Measurements from ENCODE around the gene NR2C2AP.

NR2C2AP gene

GRCh38 chr19:19229701-19230100 is 26.5 kb upstream of the NR2C2AP start:
- no peak for DNase-seq
- H3K4me3 ChIP-seq (ENCODE audit: low read length): no peak overlapping the region
- no peaks in the 10 kb centered on the region for H3K4me1 ChIP-seq (ENCODE audit: low read length)
- no peak overlapping the region for H3K27ac ChIP-seq (ENCODE audit: low read length)
- H3K9me3 ChIP-seq (replicated peaks; ENCODE audit: insufficient read depth, low read length): no peaks in the 10 kb centered on the region
- no peaks in the 10 kb centered on the region for H3K79me2 ChIP-seq (ENCODE audit: low read length)
- TF ChIP-seq EZH2phosphoT487 (IDR thresholded peaks at IDR 0.05; ENCODE audit: low read length): no peak
- TF ChIP-seq CTCF (IDR thresholded peaks at IDR 0.05; ENCODE audit: low read length): no peak
- TF ChIP-seq EZH2 (optimal IDR thresholded peaks at IDR 0.05; ENCODE audit: low read depth, low read length): no peak
- no peak overlapping the region for H3K4me2 ChIP-seq (ENCODE audit: low read depth, low read length)
- no peaks in the 10 kb centered on the region for H3K36me3 ChIP-seq (replicated peaks; ENCODE audit: insufficient read depth, low read length)
- H3K9ac ChIP-seq (ENCODE audit: low read length): no peak overlapping the region
- no peak overlapping the region for H2AFZ ChIP-seq (ENCODE audit: low read length)
- H3K9me2 ChIP-seq (replicated peaks; ENCODE audit: insufficient read depth, low read length): no peaks in the 10 kb centered on the region
- no peaks in the 10 kb centered on the region for H4K20me1 ChIP-seq (ENCODE audit: insufficient read depth, low read length)
- peaks cover 87% of the 10 kb centered on the region for H3K27me3 ChIP-seq (replicated peaks; ENCODE audit: insufficient read depth, low read length)
- no peaks in the 10 kb centered on the region for H3F3A ChIP-seq (ENCODE audit: insufficient read depth, low read length)

- no peak overlapping the region for H2AFZ ChIP-seq (ENCODE audit: low read length)
- peaks cover 81% of the 10 kb centered on the region for H3K27me3 ChIP-seq (replicated peaks; ENCODE audit: insufficient read depth, low read length)
- TF ChIP-seq CTCF (IDR thresholded peaks at IDR 0.05; ENCODE audit: low read length) (no peak), EZH2 (optimal IDR thresholded peaks at IDR 0.05; ENCODE audit: low read depth, low read length) (no peak)
Measured at GRCh38 chr19:19227217-19227616, 24.0 kb upstream of the NR2C2AP start.

GRCh38 chr19:19226663-19227062 is 23.4 kb upstream of the NR2C2AP start:
- Histone ChIP-seq H3K4me1 (ENCODE audit: low read length) (no peaks in the 10 kb centered on the region), H3F3A (ENCODE audit: insufficient read depth, low read length) (no peaks in the 10 kb centered on the region), H3K4me2 (ENCODE audit: low read depth, low read length) (no peak overlapping the region), H2AFZ (ENCODE audit: low read length) (no peak overlapping the region), H3K27ac (ENCODE audit: low read length) (no peak overlapping the region), H3K79me2 (ENCODE audit: low read length) (no peaks in the 10 kb centered on the region), H3K9me2 (replicated peaks; ENCODE audit: insufficient read depth, low read length) (no peaks in the 10 kb centered on the region), H3K4me3 (ENCODE audit: low read length) (no peak overlapping the region), H3K9me3 (replicated peaks; ENCODE audit: insufficient read depth, low read length) (no peaks in the 10 kb centered on the region), H3K9ac (ENCODE audit: low read length) (no peak overlapping the region), H4K20me1 (ENCODE audit: insufficient read depth, low read length) (no peaks in the 10 kb centered on the region), H3K36me3 (replicated peaks; ENCODE audit: insufficient read depth, low read length) (no peaks in the 10 kb centered on the region), H3K27me3 (replicated peaks; ENCODE audit: insufficient read depth, low read length) (peaks cover 80% of the 10 kb centered on the region)
- DNase-seq: no peak
- TF ChIP-seq EZH2 (optimal IDR thresholded peaks at IDR 0.05; ENCODE audit: low read depth, low read length) (no peak), EZH2phosphoT487 (IDR thresholded peaks at IDR 0.05; ENCODE audit: low read length) (no peak), CTCF (IDR thresholded peaks at IDR 0.05; ENCODE audit: low read length) (no peak)

More at GRCh38 chr19:19227217-19227616, 24.0 kb upstream of the NR2C2AP start:
- no peak for DNase-seq
- H3K9me2 ChIP-seq (replicated peaks; ENCODE audit: insufficient read depth, low read length): no peaks in the 10 kb centered on the region
- no peaks in the 10 kb centered on the region for H3K79me2 ChIP-seq (ENCODE audit: low read length)
- no peak overlapping the region for H3K4me3 ChIP-seq (ENCODE audit: low read length)
- H4K20me1 ChIP-seq (ENCODE audit: insufficient read depth, low read length): no peaks in the 10 kb centered on the region
- H3K4me2 ChIP-seq (ENCODE audit: low read depth, low read length): no peak overlapping the region
- no peaks in the 10 kb centered on the region for H3K4me1 ChIP-seq (ENCODE audit: low read length)
- no peak overlapping the region for H3K27ac ChIP-seq (ENCODE audit: low read length)
- H3K9me3 ChIP-seq (replicated peaks; ENCODE audit: insufficient read depth, low read length): no peaks in the 10 kb centered on the region
- no peaks in the 10 kb centered on the region for H3F3A ChIP-seq (ENCODE audit: insufficient read depth, low read length)
- H3K9ac ChIP-seq (ENCODE audit: low read length): no peak overlapping the region
- H3K36me3 ChIP-seq (replicated peaks; ENCODE audit: insufficient read depth, low read length): no peaks in the 10 kb centered on the region

Data from MM.1S (cell line).